RWPE2 (cell line): Measurements from ENCODE around the gene SULT1B1.
A peak's percentile ranks its signal among the peaks of the same experiment; 100 is the strongest.

Experiments
- ATAC-seq: fragments of 200-7000 bp; cut with Tn5 transposase; 3 replicates; pipeline ENCODE4 v1.9.1; 2021; ENCODE audit warnings: low read depth
- DNase-seq: peaks from one replicate; pipeline ENCODE4 v3.0.0-alpha.2; 2020; ENCODE audit warnings: low spot score
- H3K27ac ChIP-seq: fragments of 450-650 bp; 2 replicates; pipeline ENCODE4 v1.5.1; 2017; ENCODE audit warnings: mild to moderate bottlenecking; ENCODE audit not compliant: poor library complexity, severe bottlenecking
- H3K27me3 ChIP-seq: fragments of 250-450 bp; sonication (Bioruptor Pico); 2 replicates; pipeline ENCODE4 v1.5.1; 2021; ENCODE audit warnings: mild to moderate bottlenecking, moderate library complexity; ENCODE audit not compliant: insufficient read depth, poor library complexity, severe bottlenecking
- H3K36me3 ChIP-seq: fragments of 250-450 bp; sonication (Bioruptor Pico); 2 replicates; pipeline ENCODE4 v1.5.1; 2020; ENCODE audit warnings: low read depth, mild to moderate bottlenecking, moderate library complexity
- H3K4me1 ChIP-seq: fragments of 250-450 bp; sonication (Bioruptor Pico); 2 replicates; pipeline ENCODE4 v1.5.1; 2021; ENCODE audit warnings: mild to moderate bottlenecking, moderate library complexity; ENCODE audit not compliant: insufficient read depth, poor library complexity, severe bottlenecking
- H3K4me3 ChIP-seq: fragments of 250-450 bp; sonication (Bioruptor Pico); 2 replicates; pipeline ENCODE4 v1.5.1; 2021; ENCODE audit warnings: mild to moderate bottlenecking, moderate library complexity; ENCODE audit not compliant: severe bottlenecking
- H3K9me3 ChIP-seq: fragments of 250-450 bp; sonication (Bioruptor Pico); 2 replicates; pipeline ENCODE4 v1.5.1; 2021; ENCODE audit warnings: mild to moderate bottlenecking, moderate library complexity; ENCODE audit not compliant: severe bottlenecking
- CTCF ChIP-seq: fragments of 450-650 bp; IDR thresholded peaks from one replicate; pipeline ENCODE4 v1.5.1; 2017; ENCODE audit warnings: mild to moderate bottlenecking, moderate library complexity; ENCODE audit not compliant: poor library complexity, severe bottlenecking

SULT1B1 gene

GRCh38 chr4:69765751-69766150 lies 5.3 kb upstream of the SULT1B1 start:
- no peak overlapping the region for H3K27ac ChIP-seq
- H3K4me1 ChIP-seq, result peaks cover 10% of the 10 kb centered on the region
- no peaks in the 10 kb centered on the region for H3K27me3 ChIP-seq

GRCh38 chr4:69764311-69764710 lies 3.9 kb upstream of the SULT1B1 start:
- Histone ChIP-seq H3K27ac (peak overlapping the region; percentile 39), H3K27me3 (no peaks in the 10 kb centered on the region), H3K36me3 (no peaks in the 10 kb centered on the region), H3K4me1 (peaks cover 10% of the 10 kb centered on the region), H3K4me3 (no peak overlapping the region), H3K9me3 (no peaks in the 10 kb centered on the region)
- DNase-seq (no peak), ATAC-seq (no peak)
- TF ChIP-seq CTCF, result no peak

More at GRCh38 chr4:69765751-69766150, 5.3 kb upstream of the SULT1B1 start:
- Histone ChIP-seq H3K4me3 (no peak overlapping the region), H3K36me3 (no peaks in the 10 kb centered on the region), H3K9me3 (no peaks in the 10 kb centered on the region)
- DNase-seq (no peak), ATAC-seq (no peak)
- no peak for TF ChIP-seq CTCF

- no peak for DNase-seq
These were observed 2.8 kb upstream of the SULT1B1 start for GRCh38 chr4:69763233-69763632.

GRCh38 chr4:69759189-69759604 lies 1.2 kb downstream of the SULT1B1 start:
- Histone ChIP-seq H3K4me1 (peaks cover 6% of the 10 kb centered on the region), H3K27ac (no peak overlapping the region), H3K36me3 (no peaks in the 10 kb centered on the region), H3K9me3 (no peaks in the 10 kb centered on the region), H3K4me3 (no peak overlapping the region), H3K27me3 (no peaks in the 10 kb centered on the region)
- no peak for TF ChIP-seq CTCF
- no peak for DNase-seq
- no peak for ATAC-seq

More at GRCh38 chr4:69763233-69763632, 2.8 kb upstream of the SULT1B1 start:
- Histone ChIP-seq H3K36me3 (no peaks in the 10 kb centered on the region), H3K27me3 (no peaks in the 10 kb centered on the region), H3K4me3 (no peak overlapping the region), H3K4me1 (peaks cover 10% of the 10 kb centered on the region), H3K27ac (peak overlapping the region; percentile 39), H3K9me3 (no peaks in the 10 kb centered on the region)
- no peak for ATAC-seq
- TF ChIP-seq CTCF, result no peak

GRCh38 chr4:69757464-69757863 lies 3.0 kb downstream of the SULT1B1 start:
- no peak for TF ChIP-seq CTCF
- ATAC-seq, result no peak

More at GRCh38 chr4:69757464-69757863, 3.0 kb downstream of the SULT1B1 start:
- no peak for DNase-seq
- H3K27ac ChIP-seq, result no peak overlapping the region
- no peaks in the 10 kb centered on the region for H3K4me1 ChIP-seq
- no peaks in the 10 kb centered on the region for H3K36me3 ChIP-seq
- H3K27me3 ChIP-seq, result no peaks in the 10 kb centered on the region
- H3K4me3 ChIP-seq, result no peak overlapping the region
- H3K9me3 ChIP-seq, result no peaks in the 10 kb centered on the region
